ENCODE results near the gene TMEM164. TPM values are rescaled to one million over a fixed set of nuclear protein-coding genes. Genes with fewer than 3 reads are reported as not detected.
A peak's percentile ranks its signal among the peaks of the same experiment; 100 is the strongest.

Gene TMEM164
- total RNA-seq, 6 experiments from 2014 or later = 1.3 to 7.9 (median 2.8) TPM

DNA sequence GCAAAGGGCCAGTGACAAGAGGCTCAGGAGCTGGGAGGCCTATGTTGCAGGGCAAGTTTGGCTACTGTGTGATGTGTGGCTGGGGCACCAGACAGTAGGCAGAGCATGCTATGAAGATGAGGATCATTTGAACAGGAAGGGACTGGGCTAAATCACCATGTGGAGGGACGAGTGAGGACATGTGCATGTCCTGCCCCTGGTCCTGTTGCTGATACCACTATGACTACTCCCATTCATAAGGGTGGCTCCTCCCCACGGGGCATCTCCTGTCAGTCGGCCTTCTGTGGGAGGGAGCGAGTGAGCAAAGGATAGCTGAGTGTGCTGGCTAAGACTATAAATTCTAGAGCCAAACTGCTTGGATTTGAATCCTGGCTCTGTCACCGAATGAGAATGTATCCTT lies 139.2 kb downstream of the TMEM164 start:
- Histone ChIP-seq H3K4me3 (no peak overlapping the region), H3K36me3 (no peaks in the 10 kb centered on the region), H3K27me3 (peaks cover 0 to 6% of the 10 kb centered on the region in 2 donors), H3K4me1 (no peaks in the 10 kb centered on the region), H3K9me3 (no peaks in the 10 kb centered on the region), H3K27ac (no peak overlapping the region)
- DNase-seq (no peak), ATAC-seq (no peak)
- no peak for TF ChIP-seq POLR2A (IDR thresholded peaks at IDR 0.05)
- TF ChIP-seq, protein P1, sequence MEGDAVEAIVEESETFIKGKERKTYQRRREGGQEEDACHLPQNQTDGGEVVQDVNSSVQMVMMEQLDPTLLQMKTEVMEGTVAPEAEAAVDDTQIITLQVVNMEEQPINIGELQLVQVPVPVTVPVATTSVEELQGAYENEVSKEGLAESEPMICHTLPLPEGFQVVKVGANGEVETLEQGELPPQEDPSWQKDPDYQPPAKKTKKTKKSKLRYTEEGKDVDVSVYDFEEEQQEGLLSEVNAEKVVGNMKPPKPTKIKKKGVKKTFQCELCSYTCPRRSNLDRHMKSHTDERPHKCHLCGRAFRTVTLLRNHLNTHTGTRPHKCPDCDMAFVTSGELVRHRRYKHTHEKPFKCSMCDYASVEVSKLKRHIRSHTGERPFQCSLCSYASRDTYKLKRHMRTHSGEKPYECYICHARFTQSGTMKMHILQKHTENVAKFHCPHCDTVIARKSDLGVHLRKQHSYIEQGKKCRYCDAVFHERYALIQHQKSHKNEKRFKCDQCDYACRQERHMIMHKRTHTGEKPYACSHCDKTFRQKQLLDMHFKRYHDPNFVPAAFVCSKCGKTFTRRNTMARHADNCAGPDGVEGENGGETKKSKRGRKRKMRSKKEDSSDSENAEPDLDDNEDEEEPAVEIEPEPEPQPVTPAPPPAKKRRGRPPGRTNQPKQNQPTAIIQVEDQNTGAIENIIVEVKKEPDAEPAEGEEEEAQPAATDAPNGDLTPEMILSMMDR (IDR thresholded peaks at IDR 0.05) = no peak
- intact Hi-C loops (cut with DNase I) = no loop called here
- WGBS (ENCODE audit: insufficient coverage, low coverage, low lambda C conversion rate, missing lambda C conversion rate) = 46% methylated on average over 2 of the region's 5 CpGs

DNA sequence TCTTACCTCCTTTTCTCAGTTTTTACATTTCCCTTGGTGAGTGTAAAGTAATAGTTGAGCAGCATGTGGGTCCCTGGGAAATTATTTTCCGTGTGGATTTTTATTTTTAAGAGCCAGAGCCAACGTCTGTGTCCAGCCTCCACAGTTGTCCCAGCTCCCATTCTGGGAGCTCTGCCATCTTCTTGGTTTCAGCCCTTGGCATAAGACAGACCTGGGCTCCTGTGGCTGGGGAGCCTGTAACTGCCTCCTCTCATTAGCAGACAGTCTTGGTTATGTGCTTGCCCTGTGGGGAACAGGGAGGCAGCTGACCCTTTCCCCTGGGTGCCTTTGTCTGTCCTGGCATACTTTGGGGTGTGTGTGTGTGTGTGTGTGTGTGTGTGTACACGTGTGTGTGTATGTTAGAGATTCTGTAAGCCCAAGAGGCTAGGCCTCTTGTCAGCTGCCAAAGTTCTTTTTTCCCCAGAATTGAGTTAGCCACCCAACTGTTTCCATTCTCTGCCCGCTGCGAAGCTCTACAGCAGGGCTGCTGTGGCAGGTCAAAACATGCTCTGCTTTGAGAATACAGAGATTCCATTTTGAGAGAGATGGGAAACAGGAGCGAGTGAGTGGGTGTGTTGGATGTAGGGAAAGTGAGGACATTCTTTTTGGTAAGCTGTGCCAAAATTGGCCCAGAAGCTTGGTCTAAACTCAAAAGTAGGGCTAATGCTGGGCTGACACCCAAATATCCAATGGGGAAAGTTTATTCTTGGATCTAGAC lies 140.7 kb downstream of the TMEM164 start:
- WGBS (ENCODE audit: insufficient coverage, low coverage, low lambda C conversion rate, missing lambda C conversion rate) = 61% methylated on average over 6 of the region's 6 CpGs
- TF ChIP-seq, protein P1 (IDR thresholded peaks at IDR 0.05) = no peak
- TF ChIP-seq POLR2A (IDR thresholded peaks at IDR 0.05) = no peak
- Histone ChIP-seq H3K36me3 (no peaks in the 10 kb centered on the region), H3K4me1 (no peaks in the 10 kb centered on the region), H3K27ac (no peak overlapping the region), H3K4me3 (no peak overlapping the region), H3K27me3 (peaks cover 0 to 6% of the 10 kb centered on the region in 2 donors), H3K9me3 (no peaks in the 10 kb centered on the region)
- intact Hi-C loops (cut with DNase I) = no loop called here
- ATAC-seq (no peak), DNase-seq (no peak)

DNA sequence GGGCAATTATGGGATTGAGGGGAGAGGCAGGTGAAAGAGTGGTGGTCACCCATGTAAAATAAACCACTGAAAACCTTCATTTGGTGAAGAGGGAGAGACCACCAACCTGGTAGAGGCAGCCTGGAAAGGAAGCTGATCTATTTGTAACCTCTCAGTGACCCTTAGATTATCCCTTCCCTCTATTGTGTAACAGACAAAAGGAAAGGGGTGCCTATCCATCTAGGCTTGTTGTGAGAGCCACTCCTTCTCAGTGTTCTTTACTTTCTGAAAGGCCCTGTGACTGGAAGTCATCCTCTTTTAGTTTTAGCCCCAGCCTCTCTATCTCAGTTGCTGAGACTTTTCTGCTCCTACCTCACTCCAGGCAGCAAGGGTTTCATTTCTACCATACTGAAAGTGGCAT lies 142.4 kb downstream of the TMEM164 start:
- H3K36me3 ChIP-seq = no peaks in the 10 kb centered on the region
- TF ChIP-seq POLR2A (IDR thresholded peaks at IDR 0.05) = no peak
- TF ChIP-seq, protein P1 (IDR thresholded peaks at IDR 0.05) = no peak
- intact Hi-C loops (cut with DNase I) = no loop called here
- no peaks in the 10 kb centered on the region for H3K9me3 ChIP-seq
- H3K4me3 ChIP-seq = no peak overlapping the region
- no peak overlapping the region for H3K27ac ChIP-seq
- ATAC-seq (no peak), DNase-seq (no peak)
- H3K4me1 ChIP-seq = no peaks in the 10 kb centered on the region
- peaks cover 0 to 6% of the 10 kb centered on the region in 2 donors for H3K27me3 ChIP-seq

DNA sequence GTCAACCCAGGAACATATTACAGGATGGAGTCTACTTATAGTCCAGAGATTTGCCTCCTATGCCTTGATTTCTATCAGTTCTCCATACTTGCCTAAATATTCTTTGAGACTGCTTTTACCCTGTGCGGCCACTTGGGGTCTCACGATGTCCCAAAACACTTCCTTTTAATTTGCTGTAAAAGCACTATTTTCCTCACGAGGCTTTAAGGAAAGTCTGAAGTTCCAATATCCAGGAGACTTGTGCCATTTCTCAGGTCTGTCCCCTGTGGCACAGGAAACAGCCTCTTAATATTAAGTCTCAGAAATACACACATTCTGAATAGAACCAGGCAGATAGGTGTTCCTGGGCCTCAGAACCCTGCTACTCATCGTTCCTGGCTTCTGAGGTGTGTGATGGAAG lies 142.9 kb downstream of the TMEM164 start:
- Histone ChIP-seq H3K27me3 (peaks cover 0 to 6% of the 10 kb centered on the region in 2 donors), H3K36me3 (no peaks in the 10 kb centered on the region), H3K27ac (no peak overlapping the region), H3K4me1 (no peaks in the 10 kb centered on the region), H3K4me3 (no peak overlapping the region), H3K9me3 (no peaks in the 10 kb centered on the region)
- DNase-seq = no peak
- TF ChIP-seq, protein P1 (IDR thresholded peaks at IDR 0.05) = peak; percentile 50 to 60 (median 54)
- no peak for TF ChIP-seq POLR2A (IDR thresholded peaks at IDR 0.05)
- peak; percentile 66 to 82 (median 78) for ATAC-seq
- intact Hi-C loops (cut with DNase I) = no loop called here
- WGBS (ENCODE audit: insufficient coverage, low coverage, low lambda C conversion rate, missing lambda C conversion rate) = 5% methylated on average over 4 of the region's 4 CpGs

Measured in right lobe of liver (tissue), 6 donors.